H1 (cell line): Measurements from ENCODE around the gene PLXND1.

ENCODE experiments used
- BRCA1 ChIP-seq: IDR thresholded peaks from 2 replicates; pipeline ENCODE4 v1.6.1; 2012; ENCODE audit warnings: low read depth, low read length, improper control_type of control experiment
- CTCF ChIP-seq, 3 experiments: IDR thresholded peaks; 1 replicate in 2 of 3; 2 replicates in 1 of 3; pipeline versions ENCODE4 v1.5.1 to v1.6.1; 2011; ENCODE audit warnings: low read length in 3 of 3, mild to moderate bottlenecking in 3 of 3, inconsistent platforms in 2 of 3, low read depth in 1 of 3, moderate library complexity in 1 of 3; ENCODE audit not compliant: insufficient read depth in 1 of 3; ENCODE audit errors: control extremely low read depth in 1 of 3
- EZH2 ChIP-seq: fragments of 200-600 bp; sonication (generic); IDR thresholded peaks from 2 replicates; pipeline ENCODE4 v1.7.1; 2012; ENCODE audit warnings: low read depth, mild to moderate bottlenecking, moderate library complexity, low read length, inconsistent platforms; ENCODE audit not compliant: severe bottlenecking
- POLR2AphosphoS5 ChIP-seq: IDR thresholded peaks from 2 replicates; pipeline ENCODE4 v1.6.1; 2011; ENCODE audit warnings: low read depth, low read length
- RNF2 ChIP-seq: fragments of 200-900, 300-1000 bp; sonication (generic); IDR thresholded peaks from 2 replicates; pipeline ENCODE4 v1.7.1; 2016; ENCODE audit warnings: borderline replicate concordance, low read depth, mild to moderate bottlenecking, antibody characterized with exemption, low read length; ENCODE audit not compliant: poor library complexity, severe bottlenecking; ENCODE audit errors: missing control alignments
- RXRA ChIP-seq: IDR thresholded peaks from 2 replicates; pipeline ENCODE4 v1.6.1; 2011; ENCODE audit warnings: low read depth, mild to moderate bottlenecking, low read length, moderate library complexity; ENCODE audit not compliant: insufficient read depth
- SIN3A ChIP-seq, 2 experiments: IDR thresholded peaks in 1 of 2; conservative IDR thresholded peaks in 1 of 2; 2 replicates each; pipeline ENCODE4 v1.6.1; 2011 to 2012; ENCODE audit warnings: low read length in 2 of 2, improper control_type of control experiment in 1 of 2, low read depth in 1 of 2, mild to moderate bottlenecking in 1 of 2
- TEAD4 ChIP-seq: IDR thresholded peaks from 2 replicates; pipeline ENCODE4 v1.6.1; 2012; ENCODE audit warnings: low read depth, low read length, inconsistent platforms, mixed read lengths
- YY1 ChIP-seq: IDR thresholded peaks from 2 replicates; pipeline ENCODE4 v1.6.1; 2011; ENCODE audit warnings: low read depth, mild to moderate bottlenecking, low read length

- TF ChIP-seq CTCF (IDR thresholded peaks at IDR 0.05; ENCODE audit: control extremely low read depth in 1 of 3, insufficient read depth in 1 of 3, low read depth in 1 of 3, low read length in 3 of 3) (no peak), POLR2AphosphoS5 (no peak), RXRA (no peak), EZH2 (no peak), SIN3A (conservative IDR thresholded peaks at IDR 0.05 in 1 of 2, IDR thresholded peaks at IDR 0.05 in 1 of 2; ENCODE audit: low read depth in 1 of 2, low read length in 2 of 2) (no peak), BRCA1 (no peak), TEAD4 (no peak), YY1 (no peak), RNF2 (no peak)
These were observed 21.7 kb upstream of the PLXND1 start for GRCh38 chr3:129628169-129628522.
